GM21423 (cell line): ENCODE data around the gene CRISP3.

Source experiments
- ATAC-seq: cut with Tn5 transposase; IDR thresholded peaks from one replicate; pipeline ENCODE4 v1.9.1; 2021; ENCODE audit warnings: mild to moderate bottlenecking, moderate library complexity; ENCODE audit not compliant: unreplicated experiment

The CRISP3 gene

GRCh38 chr6:49692534-49692933 lies 51.7 kb downstream of the CRISP3 start:
- ATAC-seq: no peak
